Endothelial cell (in vitro differentiated cells): Measurements from ENCODE around the gene CFAP97D1. TPM values are rescaled to one million over a fixed set of nuclear protein-coding genes. Genes with fewer than 3 reads are reported as not detected.

Experiments
- DNase-seq: peaks from one replicate; pipeline ENCODE4 v3.0.0; 2021; ENCODE audit warnings: low spot score
- H3K27ac Mint-ChIP-seq: one replicate; pipeline ENCODE4 v1.8.0; 2021; ENCODE audit warnings: mixed read lengths, inconsistent platforms; ENCODE audit not compliant: unreplicated experiment
- H3K27me3 Mint-ChIP-seq: one replicate; pipeline ENCODE4 v1.8.0; 2021; ENCODE audit warnings: mild to moderate bottlenecking, moderate library complexity, mixed read lengths, inconsistent platforms; ENCODE audit not compliant: unreplicated experiment
- H3K36me3 Mint-ChIP-seq: one replicate; pipeline ENCODE4 v1.8.0; 2021; ENCODE audit warnings: mild to moderate bottlenecking, low read depth, mixed read lengths, inconsistent platforms; ENCODE audit not compliant: unreplicated experiment
- H3K4me1 Mint-ChIP-seq: one replicate; pipeline ENCODE4 v1.8.0; 2021; ENCODE audit warnings: mild to moderate bottlenecking, mixed read lengths, inconsistent platforms; ENCODE audit not compliant: unreplicated experiment
- H3K4me3 Mint-ChIP-seq: one replicate; pipeline ENCODE4 v1.8.0; 2021; ENCODE audit warnings: mild to moderate bottlenecking, mixed read lengths, inconsistent platforms; ENCODE audit not compliant: unreplicated experiment
- H3K9me3 Mint-ChIP-seq: one replicate; pipeline ENCODE4 v1.8.0; 2021; ENCODE audit warnings: mixed read lengths, inconsistent platforms; ENCODE audit not compliant: unreplicated experiment
- total RNA-seq: library from RNA; stranded (reverse); fragmentation: NEBNext Ultra II Directional; extraction: Animal tissue kit (Norgen Biotek cat#: 25700); gene quantifications from one replicate; pipeline ENCODE4 v1.2.1, GENCODE V29; 2021; ENCODE audit not compliant: unreplicated experiment
- TF ChIP-seq, protein P1 (sequence below): fragments of 200-600 bp; sonication (generic); IDR thresholded peaks from one replicate; pipeline ENCODE4 v1.5.0; 2021; ENCODE audit warnings: antibody characterized with exemption; ENCODE audit not compliant: unreplicated experiment

Gene CFAP97D1
- total RNA-seq, 1 donor from 2014 or later, result 0.10 TPM

DNA sequence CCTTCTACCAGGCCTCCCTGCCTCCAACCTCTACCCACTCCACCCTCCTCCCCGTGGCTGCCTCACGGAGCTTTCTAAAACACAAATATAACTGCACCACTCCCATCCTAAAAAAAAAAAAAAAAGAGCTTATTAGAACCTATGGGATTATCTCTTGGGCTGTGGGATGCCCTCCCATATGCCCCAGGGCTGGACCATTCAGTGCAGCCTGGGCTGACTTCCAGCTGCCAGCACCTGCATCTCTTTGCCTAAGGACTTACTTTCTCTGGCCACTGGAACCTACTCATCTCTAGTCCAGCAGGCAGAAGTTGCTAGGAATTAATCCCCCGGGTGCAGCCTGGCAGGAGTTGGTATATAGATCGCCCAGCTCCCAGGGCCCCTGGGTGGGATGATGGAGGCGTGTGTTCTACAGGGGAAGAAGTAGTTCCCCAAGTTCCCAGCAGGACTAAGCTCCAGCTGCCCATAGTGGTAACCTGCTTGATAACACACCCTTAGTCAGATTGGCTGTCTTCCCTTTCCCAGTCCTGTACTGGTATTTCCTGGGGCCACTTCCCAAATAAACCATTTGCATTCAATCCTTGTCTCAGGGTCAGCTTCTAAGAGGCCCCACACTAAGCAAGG lies 42.4 kb downstream of the CFAP97D1 start:
- Mint-ChIP-seq H3K9me3 (no peaks in the 10 kb centered on the region), H3K27me3 (peaks cover 7% of the 10 kb centered on the region), H3K4me1 (peaks cover 11% of the 10 kb centered on the region), H3K27ac (no peak overlapping the region), H3K36me3 (no peaks in the 10 kb centered on the region), H3K4me3 (no peak overlapping the region)
- TF ChIP-seq, protein P1, sequence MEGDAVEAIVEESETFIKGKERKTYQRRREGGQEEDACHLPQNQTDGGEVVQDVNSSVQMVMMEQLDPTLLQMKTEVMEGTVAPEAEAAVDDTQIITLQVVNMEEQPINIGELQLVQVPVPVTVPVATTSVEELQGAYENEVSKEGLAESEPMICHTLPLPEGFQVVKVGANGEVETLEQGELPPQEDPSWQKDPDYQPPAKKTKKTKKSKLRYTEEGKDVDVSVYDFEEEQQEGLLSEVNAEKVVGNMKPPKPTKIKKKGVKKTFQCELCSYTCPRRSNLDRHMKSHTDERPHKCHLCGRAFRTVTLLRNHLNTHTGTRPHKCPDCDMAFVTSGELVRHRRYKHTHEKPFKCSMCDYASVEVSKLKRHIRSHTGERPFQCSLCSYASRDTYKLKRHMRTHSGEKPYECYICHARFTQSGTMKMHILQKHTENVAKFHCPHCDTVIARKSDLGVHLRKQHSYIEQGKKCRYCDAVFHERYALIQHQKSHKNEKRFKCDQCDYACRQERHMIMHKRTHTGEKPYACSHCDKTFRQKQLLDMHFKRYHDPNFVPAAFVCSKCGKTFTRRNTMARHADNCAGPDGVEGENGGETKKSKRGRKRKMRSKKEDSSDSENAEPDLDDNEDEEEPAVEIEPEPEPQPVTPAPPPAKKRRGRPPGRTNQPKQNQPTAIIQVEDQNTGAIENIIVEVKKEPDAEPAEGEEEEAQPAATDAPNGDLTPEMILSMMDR, result no peak
- DNase-seq, result no peak

DNA sequence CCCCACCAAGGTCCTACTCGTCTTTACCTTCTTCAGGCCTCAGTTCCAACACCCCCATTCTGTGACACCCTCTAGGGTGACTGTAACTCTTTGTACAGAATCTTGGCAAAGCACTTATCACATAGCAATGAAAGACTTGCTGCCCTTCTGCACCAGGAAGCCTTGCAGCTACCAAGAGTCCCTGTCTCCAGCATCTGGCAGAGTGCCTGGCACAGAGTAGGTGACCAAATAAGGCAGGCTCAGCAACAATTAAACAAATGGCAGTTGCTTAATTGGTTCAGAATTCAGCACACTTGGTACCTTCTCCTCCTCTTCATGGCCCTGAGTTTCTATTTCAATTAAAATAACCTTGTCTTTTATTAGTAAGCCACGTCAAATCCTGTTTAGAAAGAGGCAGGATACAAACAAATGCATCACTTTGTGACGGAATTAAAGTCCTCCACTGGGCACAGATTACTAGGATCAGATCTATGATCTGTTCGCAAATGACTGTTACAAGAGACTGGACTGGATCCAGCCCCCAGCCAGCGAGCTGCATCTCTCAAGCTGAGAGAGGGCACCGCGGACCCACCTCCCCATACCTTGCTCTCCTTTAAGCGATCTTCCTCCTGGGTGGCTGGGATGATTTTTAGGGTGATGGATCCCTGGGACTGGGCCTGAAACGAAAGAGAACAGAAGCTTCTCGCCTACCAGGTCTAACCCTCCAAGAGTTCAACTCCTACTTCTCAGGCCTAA lies 43.3 kb downstream of the CFAP97D1 start:
- Mint-ChIP-seq H3K4me1 (peaks cover 19% of the 10 kb centered on the region), H3K4me3 (no peak overlapping the region), H3K27ac (no peak overlapping the region), H3K36me3 (no peaks in the 10 kb centered on the region), H3K27me3 (peaks cover 7% of the 10 kb centered on the region), H3K9me3 (no peaks in the 10 kb centered on the region)
- DNase-seq, result no peak
- TF ChIP-seq, protein P1, result no peak

- Mint-ChIP-seq H3K4me1 (peaks cover 20% of the 10 kb centered on the region), H3K27ac (no peak overlapping the region), H3K4me3 (no peak overlapping the region), H3K36me3 (no peaks in the 10 kb centered on the region), H3K27me3 (peaks cover 6% of the 10 kb centered on the region), H3K9me3 (no peaks in the 10 kb centered on the region)
- TF ChIP-seq, protein P1, result no peak
- no peak for DNase-seq
Measured at GRCh38 chr17:43825567-43825966, 45.3 kb downstream of the CFAP97D1 start.

DNA sequence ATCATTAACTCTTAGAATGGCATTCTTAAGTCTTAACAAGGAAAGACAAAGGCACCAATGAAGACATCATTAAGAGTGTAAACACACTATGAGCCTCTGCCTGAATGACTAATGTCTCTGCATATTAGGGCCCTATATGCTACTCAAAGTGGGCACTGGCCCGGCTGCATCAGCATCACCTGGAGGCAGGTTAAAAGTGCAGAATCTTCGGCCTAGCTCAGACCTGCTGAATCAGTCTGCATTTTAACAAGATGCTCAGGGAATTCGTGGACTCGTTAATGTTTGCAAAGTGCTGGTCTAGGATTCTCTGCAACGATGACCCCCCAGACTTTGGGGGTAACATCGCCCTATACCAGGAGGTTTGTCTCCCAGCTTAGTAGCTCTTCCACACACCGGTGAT lies 46.0 kb downstream of the CFAP97D1 start:
- TF ChIP-seq, protein P1, result no peak
- H3K27me3 Mint-ChIP-seq, result peaks cover 10% of the 10 kb centered on the region
- H3K9me3 Mint-ChIP-seq, result no peaks in the 10 kb centered on the region
- peaks cover 23% of the 10 kb centered on the region for H3K4me1 Mint-ChIP-seq
- DNase-seq, result no peak
- H3K4me3 Mint-ChIP-seq, result no peak overlapping the region
- H3K27ac Mint-ChIP-seq, result no peak overlapping the region
- no peaks in the 10 kb centered on the region for H3K36me3 Mint-ChIP-seq

DNA sequence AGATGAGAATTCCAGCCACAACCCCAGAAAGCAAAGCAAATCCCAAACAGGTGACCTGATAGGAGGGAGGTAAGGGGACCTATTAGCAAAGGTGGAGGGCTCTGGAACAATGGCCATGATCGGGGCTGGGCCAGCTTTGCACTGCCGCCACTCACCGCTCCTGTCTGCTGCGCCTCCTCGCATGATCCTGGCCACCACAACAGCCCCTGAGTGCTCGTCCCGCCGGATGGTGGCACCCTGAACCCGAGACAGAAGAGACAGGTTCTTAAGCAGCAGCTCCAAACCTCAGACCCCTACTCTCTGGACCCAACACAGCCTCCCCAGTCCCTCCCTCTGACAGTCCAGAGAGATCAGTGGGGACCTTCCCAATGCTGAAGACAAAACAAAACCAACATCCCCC lies 47.4 kb downstream of the CFAP97D1 start:
- no peak for DNase-seq
- Mint-ChIP-seq H3K4me3 (no peak overlapping the region), H3K27ac (no peak overlapping the region), H3K4me1 (peaks cover 23% of the 10 kb centered on the region), H3K27me3 (peaks cover 10% of the 10 kb centered on the region), H3K36me3 (peaks cover 4% of the 10 kb centered on the region), H3K9me3 (no peaks in the 10 kb centered on the region)
- TF ChIP-seq, protein P1, result no peak
